Measurements from ENCODE around the gene TPRA1.
A peak's percentile ranks its signal among the peaks of the same experiment; 100 is the strongest.

Gene TPRA1

GRCh38 chr3:127590593-127591465, at the start of gene TPRA1:
TPRA1 (minus strand) TSS chr3:127590733; CDS start chr3:127580146, 10,587 bp downstream.
- Mint-ChIP-seq H3K9me3 (ENCODE audit: low read depth) (no peaks in the 10 kb centered on the region), H3K36me3 (peaks cover 2% of the 10 kb centered on the region), H3K27me3 (no peaks in the 10 kb centered on the region), H3K4me1 (ENCODE audit: low read depth) (peaks cover 34% of the 10 kb centered on the region), H3K4me3 (peak within 1 kb of the TSS; percentile 94), H3K27ac (peak within 1 kb of the TSS; percentile 98)

- H3K27me3 Mint-ChIP-seq = peaks cover 2% of the 10 kb centered on the region
- H3K36me3 Mint-ChIP-seq = peaks cover 2% of the 10 kb centered on the region
- H3K9me3 Mint-ChIP-seq (ENCODE audit: low read depth) = no peaks in the 10 kb centered on the region
- H3K27ac Mint-ChIP-seq = no peak overlapping the region
- H3K4me3 Mint-ChIP-seq = no peak overlapping the region
- peaks cover 5% of the 10 kb centered on the region for H3K4me1 Mint-ChIP-seq (ENCODE audit: low read depth)
Observed at GRCh38 chr3:127640042-127640355, 49.5 kb upstream of the TPRA1 start.

GRCh38 chr3:127639173-127640041, 48.9 kb upstream of the TPRA1 start:
- no peak overlapping the region for H3K4me3 Mint-ChIP-seq
- peaks cover 5% of the 10 kb centered on the region for H3K27me3 Mint-ChIP-seq
- peaks cover 5% of the 10 kb centered on the region for H3K4me1 Mint-ChIP-seq (ENCODE audit: low read depth)
- H3K9me3 Mint-ChIP-seq (ENCODE audit: low read depth) = no peaks in the 10 kb centered on the region
- H3K27ac Mint-ChIP-seq = no peak overlapping the region
- peaks cover 2% of the 10 kb centered on the region for H3K36me3 Mint-ChIP-seq

- H3K27me3 Mint-ChIP-seq = peaks cover 5% of the 10 kb centered on the region
- no peak overlapping the region for H3K27ac Mint-ChIP-seq
- H3K36me3 Mint-ChIP-seq = peaks cover 2% of the 10 kb centered on the region
- peaks cover 5% of the 10 kb centered on the region for H3K4me1 Mint-ChIP-seq (ENCODE audit: low read depth)
- no peaks in the 10 kb centered on the region for H3K9me3 Mint-ChIP-seq (ENCODE audit: low read depth)
- no peak overlapping the region for H3K4me3 Mint-ChIP-seq
Observed at GRCh38 chr3:127637971-127638370, 47.4 kb upstream of the TPRA1 start.

GRCh38 chr3:127637546-127637945, 47.0 kb upstream of the TPRA1 start:
- Mint-ChIP-seq H3K4me1 (ENCODE audit: low read depth) (peaks cover 5% of the 10 kb centered on the region), H3K27me3 (peaks cover 5% of the 10 kb centered on the region), H3K36me3 (peaks cover 2% of the 10 kb centered on the region), H3K4me3 (no peak overlapping the region), H3K27ac (no peak overlapping the region), H3K9me3 (ENCODE audit: low read depth) (no peaks in the 10 kb centered on the region)

- no peak overlapping the region for H3K4me3 Mint-ChIP-seq
- H3K36me3 Mint-ChIP-seq = peaks cover 4% of the 10 kb centered on the region
- peaks cover 18% of the 10 kb centered on the region for H3K4me1 Mint-ChIP-seq (ENCODE audit: low read depth)
- no peaks in the 10 kb centered on the region for H3K9me3 Mint-ChIP-seq (ENCODE audit: low read depth)
- H3K27ac Mint-ChIP-seq = no peak overlapping the region
- H3K27me3 Mint-ChIP-seq = peaks cover 13% of the 10 kb centered on the region
Observed at GRCh38 chr3:127634653-127635052, 44.1 kb upstream of the TPRA1 start.

- no peaks in the 10 kb centered on the region for H3K9me3 Mint-ChIP-seq (ENCODE audit: low read depth)
- peaks cover 15% of the 10 kb centered on the region for H3K27me3 Mint-ChIP-seq
- H3K4me1 Mint-ChIP-seq (ENCODE audit: low read depth) = peaks cover 22% of the 10 kb centered on the region
- H3K4me3 Mint-ChIP-seq = no peak overlapping the region
- no peak overlapping the region for H3K27ac Mint-ChIP-seq
- H3K36me3 Mint-ChIP-seq = peaks cover 4% of the 10 kb centered on the region
Observed at GRCh38 chr3:127632035-127632820, 41.7 kb upstream of the TPRA1 start.

GRCh38 chr3:127630811-127631714, 40.5 kb upstream of the TPRA1 start:
- Mint-ChIP-seq H3K4me3 (peak overlapping the region; percentile 34), H3K27me3 (peaks cover 15% of the 10 kb centered on the region), H3K36me3 (peaks cover 4% of the 10 kb centered on the region), H3K4me1 (ENCODE audit: low read depth) (peaks cover 30% of the 10 kb centered on the region), H3K27ac (peak overlapping the region; percentile 28), H3K9me3 (ENCODE audit: low read depth) (no peaks in the 10 kb centered on the region)

- H3K27ac Mint-ChIP-seq = peak overlapping the region; percentile 78
- peaks cover 4% of the 10 kb centered on the region for H3K36me3 Mint-ChIP-seq
- peaks cover 34% of the 10 kb centered on the region for H3K4me1 Mint-ChIP-seq (ENCODE audit: low read depth)
- no peaks in the 10 kb centered on the region for H3K9me3 Mint-ChIP-seq (ENCODE audit: low read depth)
- H3K4me3 Mint-ChIP-seq = peak overlapping the region; percentile 88
- H3K27me3 Mint-ChIP-seq = peaks cover 12% of the 10 kb centered on the region
Observed at GRCh38 chr3:127629467-127630403, 39.2 kb upstream of the TPRA1 start.

GRCh38 chr3:127628788-127629466, 38.4 kb upstream of the TPRA1 start, which contains the start of gene PODXL2:
PODXL2 (plus strand) TSS chr3:127629185; CDS start chr3:127629220, 35 bp downstream.
- Mint-ChIP-seq H3K27ac (peak within 1 kb of the TSS; percentile 78), H3K27me3 (peaks cover 12% of the 10 kb centered on the region), H3K4me3 (peak within 1 kb of the TSS; percentile 88), H3K36me3 (peaks cover 4% of the 10 kb centered on the region), H3K4me1 (ENCODE audit: low read depth) (peaks cover 34% of the 10 kb centered on the region), H3K9me3 (ENCODE audit: low read depth) (no peaks in the 10 kb centered on the region)

GRCh38 chr3:127628426-127628787, 37.9 kb upstream of the TPRA1 start:
- Mint-ChIP-seq H3K27ac (peak overlapping the region; percentile 54), H3K4me1 (ENCODE audit: low read depth) (peaks cover 34% of the 10 kb centered on the region), H3K36me3 (peaks cover 4% of the 10 kb centered on the region), H3K27me3 (peaks cover 12% of the 10 kb centered on the region), H3K4me3 (peak overlapping the region; percentile 83), H3K9me3 (ENCODE audit: low read depth) (no peaks in the 10 kb centered on the region)

- Mint-ChIP-seq H3K4me1 (ENCODE audit: low read depth) (peaks cover 31% of the 10 kb centered on the region), H3K9me3 (ENCODE audit: low read depth) (no peaks in the 10 kb centered on the region), H3K4me3 (no peak overlapping the region), H3K27ac (no peak overlapping the region), H3K27me3 (peaks cover 10% of the 10 kb centered on the region), H3K36me3 (peaks cover 4% of the 10 kb centered on the region)
Observed at GRCh38 chr3:127625821-127626220, 35.3 kb upstream of the TPRA1 start.
